Measurements from ENCODE around the gene PAX6. TPM values are rescaled to one million over a fixed set of nuclear protein-coding genes. Genes with fewer than 3 reads are reported as not detected.

PAX6 gene
- under 1 TPM; 0.46 to 0.76 TPM for total RNA-seq

DNA sequence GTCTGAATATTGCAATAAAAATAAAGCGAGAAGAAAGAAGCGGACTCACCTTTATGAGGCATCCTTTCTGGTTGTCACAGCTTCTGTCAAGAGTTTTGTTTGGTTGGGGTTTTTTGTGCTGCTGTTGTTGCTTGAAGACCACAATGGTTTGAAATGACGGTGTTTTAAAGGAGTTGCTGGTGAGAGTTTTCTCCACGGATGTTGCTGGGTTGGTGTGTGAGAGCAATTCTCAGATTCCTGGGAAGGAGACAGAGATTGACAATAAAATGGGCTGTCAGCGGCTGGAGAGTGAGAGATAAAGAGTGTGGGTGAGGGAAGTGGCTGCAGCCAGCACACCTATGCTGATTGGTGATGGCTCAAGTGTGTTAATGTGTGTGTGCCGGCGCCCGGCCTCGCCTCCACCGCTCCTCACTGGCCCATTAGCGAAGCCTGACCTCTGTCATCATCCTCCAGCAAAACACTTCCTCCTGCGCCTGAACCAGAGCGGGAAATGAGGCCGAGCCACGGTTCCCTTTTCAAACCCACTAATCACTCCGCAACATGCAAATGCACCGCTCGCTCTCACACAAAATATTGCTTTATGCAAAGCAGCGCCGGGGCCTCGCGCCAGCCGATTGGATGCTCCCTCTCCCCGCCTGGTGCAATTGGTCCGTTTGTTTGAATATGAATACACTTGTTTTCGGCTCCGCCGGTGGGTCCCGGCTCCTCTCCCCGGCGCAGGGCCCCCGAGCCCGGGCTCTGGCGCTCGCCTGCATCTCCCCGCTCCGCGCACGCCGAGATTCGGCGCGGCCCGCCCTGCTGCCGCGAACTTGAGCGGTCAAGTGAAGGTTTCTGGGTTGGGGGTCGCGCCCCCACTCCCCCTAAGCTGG is at the start of gene PAX6:
TSS of gene PAX6 (minus strand) at position 544 of the 869 bp plus-strand sequence. CDS start 4,911 bp downstream, outside the sequence.
- peaks cover 3 to 9% of the 10 kb centered on the region in 2 donors for H3K36me3 Mint-ChIP-seq (ENCODE audit: insufficient read depth in 2 of 2)
- peaks cover 52% of the 10 kb centered on the region for H3K4me1 Mint-ChIP-seq (ENCODE audit: low read depth)
- H3K4me3 Mint-ChIP-seq, result peak within 1 kb of the TSS; percentile 82 to 90
- peak; percentile 63 to 66 for DNase-seq
- no peaks in the 10 kb centered on the region for H3K9me3 Mint-ChIP-seq
- H3K27ac Mint-ChIP-seq, result peak within 1 kb of the TSS; percentile 30
- H3K27me3 Mint-ChIP-seq (ENCODE audit: low read depth), result peaks cover 71% of the 10 kb centered on the region
- peak; percentile 53 to 62 for ATAC-seq (replicated peaks in 1 of 2)

DNA sequence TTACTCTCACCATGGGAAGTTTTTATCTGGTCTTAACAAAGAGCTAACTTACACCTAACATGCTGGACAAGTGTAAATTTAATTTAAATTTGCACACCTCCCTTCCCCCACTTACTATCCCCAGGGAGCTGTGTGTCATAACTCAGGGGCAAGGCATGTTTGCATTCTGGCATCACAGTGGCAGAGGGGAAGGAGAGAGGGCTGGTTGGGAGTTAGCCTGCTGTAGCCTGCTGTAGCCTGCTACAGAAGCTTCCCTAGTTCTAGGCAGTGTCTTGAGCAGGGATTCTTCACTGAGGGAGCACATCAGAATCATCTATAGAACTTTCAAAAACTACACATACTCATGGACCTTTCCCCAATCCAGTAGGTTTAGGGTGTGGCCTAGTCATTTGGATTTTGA is 49.3 kb upstream of the PAX6 start:
- Mint-ChIP-seq H3K9me3 (peaks cover 1 to 2% of the 10 kb centered on the region in 2 donors), H3K27me3 (ENCODE audit: low read depth) (peaks cover 44% of the 10 kb centered on the region), H3K4me3 (no peak overlapping the region), H3K27ac (no peak overlapping the region), H3K36me3 (ENCODE audit: insufficient read depth in 2 of 2) (no peaks in the 10 kb centered on the region), H3K4me1 (ENCODE audit: low read depth) (no peaks in the 10 kb centered on the region)
- DNase-seq, result no peak
- ATAC-seq (replicated peaks in 1 of 2), result no peak

DNA sequence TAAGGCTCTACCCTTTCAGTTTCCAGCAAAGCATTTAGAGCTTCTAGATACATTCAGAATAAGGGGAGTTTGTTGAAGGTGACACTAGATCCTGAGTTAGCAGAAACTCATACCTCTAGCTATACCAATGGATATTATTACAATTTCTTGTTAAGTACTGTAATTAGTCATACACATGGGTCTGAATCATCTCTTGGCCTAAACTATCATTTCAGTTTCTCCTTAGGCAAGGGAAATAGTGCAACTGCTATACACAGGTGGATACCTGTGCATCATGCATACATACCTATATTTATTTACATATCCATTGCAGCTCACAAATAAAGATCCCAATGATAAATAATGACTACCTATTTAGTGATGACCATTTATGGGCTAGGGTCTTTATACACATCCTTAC is 45.1 kb upstream of the PAX6 start:
- ATAC-seq (replicated peaks in 1 of 2) (no peak), DNase-seq (no peak)
- H3K36me3 Mint-ChIP-seq (ENCODE audit: insufficient read depth in 2 of 2), result no peaks in the 10 kb centered on the region
- peaks cover 31% of the 10 kb centered on the region for H3K27me3 Mint-ChIP-seq (ENCODE audit: low read depth)
- H3K9me3 Mint-ChIP-seq, result no peaks in the 10 kb centered on the region
- H3K4me1 Mint-ChIP-seq (ENCODE audit: low read depth), result no peaks in the 10 kb centered on the region
- H3K4me3 Mint-ChIP-seq, result no peak overlapping the region
- no peak overlapping the region for H3K27ac Mint-ChIP-seq

DNA sequence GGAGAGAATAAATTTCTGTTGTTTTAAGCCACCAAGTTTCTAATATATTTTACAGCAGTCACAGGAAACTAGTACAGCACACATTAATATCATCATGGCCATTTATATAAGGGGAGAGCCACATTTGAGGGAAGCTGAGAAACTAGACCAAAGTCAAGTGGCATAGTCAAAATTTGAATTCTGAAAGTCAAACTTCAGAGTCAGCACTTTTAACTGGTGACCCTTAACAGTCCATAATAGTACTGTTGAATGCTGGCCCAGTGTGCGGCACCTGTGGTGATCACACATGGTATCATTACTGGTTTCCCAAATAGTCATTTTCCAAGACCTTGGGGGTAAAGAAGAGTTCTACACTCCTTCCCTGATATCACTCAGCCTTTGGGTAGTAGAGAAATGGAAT is 44.3 kb upstream of the PAX6 start:
- no peak for ATAC-seq (replicated peaks in 1 of 2)
- peaks cover 24% of the 10 kb centered on the region for H3K27me3 Mint-ChIP-seq (ENCODE audit: low read depth)
- no peak for DNase-seq
- no peak overlapping the region for H3K27ac Mint-ChIP-seq
- no peak overlapping the region for H3K4me3 Mint-ChIP-seq
- no peaks in the 10 kb centered on the region for H3K36me3 Mint-ChIP-seq (ENCODE audit: insufficient read depth in 2 of 2)
- H3K4me1 Mint-ChIP-seq (ENCODE audit: low read depth), result no peaks in the 10 kb centered on the region
- no peaks in the 10 kb centered on the region for H3K9me3 Mint-ChIP-seq

DNA sequence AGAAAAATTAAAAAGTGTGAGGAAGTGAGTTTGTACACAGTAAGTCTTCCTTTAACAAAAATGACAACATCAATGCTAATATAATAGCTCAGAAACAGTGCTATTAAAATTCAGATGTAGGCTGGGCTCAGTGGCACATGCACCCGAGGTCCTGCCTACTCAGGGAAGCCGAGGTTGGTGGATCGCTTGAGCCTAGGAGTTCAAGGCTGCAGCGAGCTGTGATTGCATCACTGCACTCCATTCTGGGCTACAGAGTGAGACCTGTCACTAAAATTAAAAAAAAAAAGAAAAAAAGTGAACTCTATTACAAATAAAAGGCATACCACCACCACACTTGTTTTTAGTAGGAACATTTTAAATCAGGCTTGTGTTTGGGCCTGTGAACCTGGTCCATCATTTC is 39.2 kb upstream of the PAX6 start:
- Mint-ChIP-seq H3K27ac (no peak overlapping the region), H3K9me3 (no peaks in the 10 kb centered on the region), H3K36me3 (ENCODE audit: insufficient read depth in 2 of 2) (no peaks in the 10 kb centered on the region), H3K4me1 (ENCODE audit: low read depth) (no peaks in the 10 kb centered on the region), H3K27me3 (ENCODE audit: low read depth) (peaks cover 13% of the 10 kb centered on the region), H3K4me3 (no peak overlapping the region)
- DNase-seq (no peak), ATAC-seq (replicated peaks in 1 of 2) (no peak)

DNA sequence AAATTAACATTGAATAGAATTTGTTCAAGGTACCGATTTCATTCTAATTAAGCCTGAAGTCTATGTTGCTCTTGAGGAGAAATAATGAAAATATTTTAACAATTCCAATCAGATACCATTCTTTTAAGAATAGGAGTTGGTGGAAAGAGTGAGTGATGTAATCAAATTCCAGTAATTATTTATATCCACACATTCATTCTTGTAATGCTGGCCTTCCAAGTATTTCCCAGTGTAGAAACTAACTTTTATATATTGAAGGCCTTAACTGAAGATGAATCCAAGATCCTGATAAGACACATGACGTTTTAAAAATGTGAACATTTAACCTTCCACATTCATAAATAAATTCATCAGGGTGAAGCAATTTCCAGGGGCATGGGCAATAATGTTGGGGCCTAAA is 36.6 kb upstream of the PAX6 start:
- peaks cover 17% of the 10 kb centered on the region for H3K27me3 Mint-ChIP-seq (ENCODE audit: low read depth)
- ATAC-seq (replicated peaks in 1 of 2), result no peak
- H3K36me3 Mint-ChIP-seq (ENCODE audit: insufficient read depth in 2 of 2), result no peaks in the 10 kb centered on the region
- no peak overlapping the region for H3K27ac Mint-ChIP-seq
- no peaks in the 10 kb centered on the region for H3K4me1 Mint-ChIP-seq (ENCODE audit: low read depth)
- no peak overlapping the region for H3K4me3 Mint-ChIP-seq
- H3K9me3 Mint-ChIP-seq, result no peaks in the 10 kb centered on the region
- no peak for DNase-seq

DNA sequence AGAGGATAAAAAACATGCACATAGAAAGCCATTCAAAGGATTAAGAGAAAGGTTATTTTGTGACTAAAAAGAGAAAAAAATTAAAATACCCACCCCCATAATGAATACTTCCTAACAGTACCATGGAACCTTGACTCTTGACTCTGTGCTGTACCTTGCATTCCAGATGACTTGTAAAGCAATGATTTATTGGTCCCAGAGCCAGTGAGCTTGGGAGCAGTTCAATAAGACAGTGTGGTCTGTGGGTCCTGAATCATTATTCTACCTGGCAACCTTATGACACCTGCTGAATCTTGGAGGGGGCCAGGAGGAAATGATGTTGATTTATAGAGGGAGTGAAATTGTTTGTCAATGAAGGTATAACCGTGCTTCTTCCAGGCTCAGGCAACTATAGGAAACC is 34.2 kb upstream of the PAX6 start:
- no peaks in the 10 kb centered on the region for H3K4me1 Mint-ChIP-seq (ENCODE audit: low read depth)
- no peak overlapping the region for H3K4me3 Mint-ChIP-seq
- no peaks in the 10 kb centered on the region for H3K9me3 Mint-ChIP-seq
- peaks cover 35% of the 10 kb centered on the region for H3K27me3 Mint-ChIP-seq (ENCODE audit: low read depth)
- no peaks in the 10 kb centered on the region for H3K36me3 Mint-ChIP-seq (ENCODE audit: insufficient read depth in 2 of 2)
- DNase-seq (no peak), ATAC-seq (replicated peaks in 1 of 2) (no peak)
- H3K27ac Mint-ChIP-seq, result no peak overlapping the region

DNA sequence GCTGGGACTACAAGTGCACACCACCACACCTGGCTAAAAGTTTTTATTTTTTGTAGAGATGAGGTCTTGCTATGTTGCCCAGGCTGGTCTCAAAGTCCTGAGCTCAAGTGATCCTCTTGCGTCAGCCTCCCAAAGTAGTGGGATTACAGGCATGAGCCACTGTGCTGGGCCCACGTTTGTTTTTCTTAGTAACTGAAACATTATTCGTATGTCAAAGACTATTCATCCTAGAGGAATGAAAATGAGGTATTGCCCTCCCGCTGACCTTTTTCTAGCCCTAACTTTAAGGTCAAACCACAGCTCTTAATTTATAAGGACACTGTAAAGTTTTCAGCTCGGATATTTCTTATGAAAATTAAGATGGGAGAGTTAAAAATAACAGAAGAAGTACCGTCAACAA is 33.2 kb upstream of the PAX6 start:
- no peaks in the 10 kb centered on the region for H3K36me3 Mint-ChIP-seq (ENCODE audit: insufficient read depth in 2 of 2)
- no peak overlapping the region for H3K4me3 Mint-ChIP-seq
- peaks cover 43% of the 10 kb centered on the region for H3K27me3 Mint-ChIP-seq (ENCODE audit: low read depth)
- no peak overlapping the region for H3K27ac Mint-ChIP-seq
- no peak for ATAC-seq (replicated peaks in 1 of 2)
- no peaks in the 10 kb centered on the region for H3K4me1 Mint-ChIP-seq (ENCODE audit: low read depth)
- DNase-seq, result no peak
- no peaks in the 10 kb centered on the region for H3K9me3 Mint-ChIP-seq

DNA sequence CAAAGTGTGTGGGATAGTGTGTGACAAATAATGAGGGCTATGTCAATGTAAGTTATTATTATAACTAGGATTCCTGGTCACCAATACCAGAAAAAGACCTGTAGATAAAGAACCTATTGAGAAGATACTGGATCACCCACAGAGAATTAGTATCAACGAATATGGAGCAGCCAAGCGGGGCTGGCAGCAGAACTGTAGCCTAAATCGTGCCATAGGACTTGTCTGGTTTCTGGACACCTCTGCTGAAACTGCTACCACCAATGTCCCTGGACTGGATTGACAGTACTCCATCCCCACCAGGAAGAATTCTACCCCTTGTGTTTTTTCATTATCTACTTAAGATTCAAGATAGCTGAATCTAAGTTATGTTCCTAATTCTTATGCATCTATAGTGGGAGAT is 30.3 kb upstream of the PAX6 start:
- H3K9me3 Mint-ChIP-seq, result no peaks in the 10 kb centered on the region
- no peaks in the 10 kb centered on the region for H3K36me3 Mint-ChIP-seq (ENCODE audit: insufficient read depth in 2 of 2)
- H3K4me1 Mint-ChIP-seq (ENCODE audit: low read depth), result no peaks in the 10 kb centered on the region
- no peak overlapping the region for H3K4me3 Mint-ChIP-seq
- DNase-seq (no peak), ATAC-seq (replicated peaks in 1 of 2) (no peak)
- no peak overlapping the region for H3K27ac Mint-ChIP-seq
- peaks cover 51% of the 10 kb centered on the region for H3K27me3 Mint-ChIP-seq (ENCODE audit: low read depth)

DNA sequence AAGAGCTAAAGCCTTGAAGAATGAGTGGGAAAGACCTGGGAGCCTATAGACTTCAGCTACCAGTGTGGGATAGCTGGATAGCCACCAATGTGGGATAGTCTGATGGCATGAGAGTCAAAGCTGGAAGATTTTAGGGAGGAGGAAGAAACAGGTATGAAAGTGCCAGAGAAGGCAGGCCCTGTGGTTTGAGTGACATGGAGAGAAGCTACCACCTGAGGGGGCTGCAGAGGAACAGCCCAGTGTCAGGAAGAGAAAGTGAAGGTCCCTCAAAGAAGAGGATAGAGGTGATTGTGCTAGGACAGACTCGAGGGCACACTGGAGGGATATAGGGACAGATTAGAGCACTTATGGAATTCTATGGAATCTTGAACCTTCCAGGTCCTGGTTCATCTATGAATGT is 23.1 kb upstream of the PAX6 start:
- no peaks in the 10 kb centered on the region for H3K9me3 Mint-ChIP-seq
- H3K36me3 Mint-ChIP-seq (ENCODE audit: insufficient read depth in 2 of 2), result no peaks in the 10 kb centered on the region
- ATAC-seq (replicated peaks in 1 of 2) (no peak), DNase-seq (no peak)
- H3K4me3 Mint-ChIP-seq, result no peak overlapping the region
- peaks cover 18% of the 10 kb centered on the region for H3K27me3 Mint-ChIP-seq (ENCODE audit: low read depth)
- H3K4me1 Mint-ChIP-seq (ENCODE audit: low read depth), result no peaks in the 10 kb centered on the region
- no peak overlapping the region for H3K27ac Mint-ChIP-seq

DNA sequence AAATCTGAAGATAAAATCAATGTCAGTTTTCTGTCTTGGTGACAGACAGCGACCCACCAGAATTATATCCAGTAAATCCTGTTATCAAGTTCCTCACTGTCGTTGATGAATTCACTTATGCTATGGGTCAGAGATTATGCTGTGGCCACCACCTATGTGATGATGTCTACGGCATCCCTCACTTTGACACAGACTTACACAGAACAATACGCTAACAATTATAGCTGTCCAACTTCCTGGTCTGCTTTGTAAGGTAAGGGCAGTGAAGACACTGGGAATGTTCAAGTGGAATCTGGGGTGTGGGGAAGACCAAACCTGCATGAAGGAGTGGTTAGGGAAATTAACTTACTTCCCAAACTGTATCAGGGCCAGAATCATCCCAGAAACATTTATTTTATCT is 19.3 kb upstream of the PAX6 start:
- Mint-ChIP-seq H3K4me3 (no peak overlapping the region), H3K27me3 (ENCODE audit: low read depth) (peaks cover 44% of the 10 kb centered on the region), H3K9me3 (no peaks in the 10 kb centered on the region), H3K4me1 (ENCODE audit: low read depth) (peaks cover 15% of the 10 kb centered on the region), H3K27ac (no peak overlapping the region), H3K36me3 (ENCODE audit: insufficient read depth in 2 of 2) (peaks cover 0 to 5% of the 10 kb centered on the region in 2 donors)
- ATAC-seq (replicated peaks in 1 of 2) (no peak), DNase-seq (no peak)

DNA sequence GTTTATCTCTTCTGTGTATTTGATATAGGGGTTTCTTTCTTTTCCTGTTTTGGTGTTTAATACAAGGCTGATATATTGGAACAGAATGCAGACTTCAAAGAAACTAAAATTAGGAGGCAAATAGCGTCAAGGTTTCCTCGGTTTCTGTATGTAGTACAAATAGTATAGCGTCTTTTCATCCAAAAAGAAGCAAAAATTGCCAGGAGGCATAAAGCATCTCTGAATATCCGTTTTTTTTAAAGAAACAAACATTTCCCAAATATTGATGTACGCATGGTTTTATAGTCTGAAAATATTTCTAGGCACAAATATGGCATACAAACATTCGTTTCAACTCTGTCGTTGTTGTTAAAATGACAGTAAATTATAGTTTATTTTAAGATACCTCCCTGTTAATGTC is 17.1 kb upstream of the PAX6 start:
- Mint-ChIP-seq H3K9me3 (no peaks in the 10 kb centered on the region), H3K27me3 (ENCODE audit: low read depth) (peaks cover 66% of the 10 kb centered on the region), H3K27ac (peak overlapping the region; percentile 91), H3K4me3 (peak overlapping the region in 1 of 2 donors; percentile 82), H3K4me1 (ENCODE audit: low read depth) (peaks cover 21% of the 10 kb centered on the region), H3K36me3 (ENCODE audit: insufficient read depth in 2 of 2) (peaks cover 0 to 5% of the 10 kb centered on the region in 2 donors)
- DNase-seq (no peak), ATAC-seq (replicated peaks in 1 of 2) (no peak)

DNA sequence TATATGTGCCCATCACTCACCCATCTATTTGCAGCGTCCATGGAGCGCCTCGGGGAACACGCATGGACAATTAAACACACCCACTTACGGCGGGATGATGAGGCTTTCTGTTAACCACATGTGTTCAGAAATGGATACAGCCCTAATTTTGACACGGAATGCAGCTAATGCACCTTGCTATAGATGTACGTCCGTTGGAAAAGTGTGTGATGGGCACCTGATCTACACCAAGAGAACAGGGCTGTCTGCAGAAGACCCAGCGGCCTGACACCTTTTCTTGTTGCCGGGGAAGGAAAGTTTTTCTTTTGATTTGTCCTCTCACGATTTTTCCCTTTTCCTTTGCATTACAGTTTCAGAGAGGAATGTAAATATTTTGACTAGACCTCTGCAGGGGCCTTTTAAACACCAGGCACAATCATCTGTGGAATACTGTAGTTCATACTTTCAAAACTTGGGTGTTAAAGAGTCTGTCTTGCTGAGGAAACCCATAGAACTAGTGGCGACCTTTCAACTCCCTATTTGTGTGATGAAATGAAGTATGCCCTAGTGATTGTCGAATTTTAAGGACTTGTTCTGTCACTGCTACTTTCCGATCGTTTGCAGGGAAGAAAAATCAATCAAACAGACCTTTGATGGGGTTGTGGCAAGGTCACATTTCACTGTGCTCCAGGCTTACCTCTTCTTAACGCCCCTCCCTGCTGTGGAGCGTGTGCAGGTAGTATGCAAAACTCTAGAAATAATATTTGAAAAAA is 16.5 kb upstream of the PAX6 start:
- no peak for ATAC-seq (replicated peaks in 1 of 2)
- Mint-ChIP-seq H3K27ac (peak overlapping the region; percentile 91), H3K36me3 (ENCODE audit: insufficient read depth in 2 of 2) (peaks cover 0 to 5% of the 10 kb centered on the region in 2 donors), H3K4me1 (ENCODE audit: low read depth) (peaks cover 21% of the 10 kb centered on the region), H3K4me3 (peak overlapping the region; percentile 66 to 82), H3K27me3 (ENCODE audit: low read depth) (peaks cover 72% of the 10 kb centered on the region), H3K9me3 (no peaks in the 10 kb centered on the region)
- no peak for DNase-seq

All from activated T-cell treated with anti-CD3 and anti-CD28 coated beads, Interleukin-2, amount 50 U/mL, for 72 hours (primary cell).